HG03135 (cell line): ENCODE data around the gene EFL1.
"Not testable (repeated sequence)": the region's sequence is repeated elsewhere in the genome, so short reads cannot be mapped to it uniquely, and the experiment has no call there.

Experiments
- ATAC-seq: cut with Tn5 transposase; IDR thresholded peaks from one replicate; pipeline ENCODE4 v1.9.1; 2021; ENCODE audit warnings: mild to moderate bottlenecking, moderate library complexity; ENCODE audit not compliant: unreplicated experiment

The EFL1 gene

DNA sequence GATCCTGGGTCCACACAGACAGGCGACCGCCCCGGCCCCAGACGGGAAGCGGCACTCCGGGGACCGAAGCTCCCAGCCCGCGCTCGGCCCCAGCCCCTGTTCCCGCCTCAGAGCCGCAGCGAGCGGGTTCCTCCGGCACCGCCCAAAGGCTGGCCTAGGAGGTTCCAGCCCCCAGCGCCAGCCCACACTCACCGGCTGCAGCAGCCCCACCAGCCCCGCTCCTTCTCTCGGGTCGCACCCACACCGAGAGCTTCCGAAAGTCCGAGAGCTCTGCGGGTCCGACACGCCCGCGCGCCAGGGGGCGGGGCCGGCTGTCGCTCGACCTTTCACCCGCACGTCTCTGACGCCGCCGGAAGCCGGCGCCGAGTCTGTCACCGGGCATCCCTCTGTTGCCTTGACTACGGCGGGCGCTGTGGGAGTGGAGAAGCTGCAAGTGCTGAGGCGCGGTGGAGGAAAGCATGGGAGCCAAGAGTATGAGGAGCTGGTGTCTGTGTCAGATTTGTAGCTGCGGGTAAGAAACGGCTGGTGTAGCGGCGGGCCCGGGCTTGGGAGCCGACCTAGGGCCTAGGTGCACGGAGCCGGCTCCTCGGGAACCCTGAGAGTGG, at the start of gene EFL1, which contains the start of gene SAXO2:
Gene EFL1 (minus strand): TSS at position 313 of the 605 bp plus-strand sequence. CDS start 956 bp downstream, outside the sequence.
Gene SAXO2 (plus strand): TSS at position 397 of the 605 bp plus-strand sequence. CDS start 62 bp downstream, at position 459.
- ATAC-seq = peak; percentile 92

GRCh38 chr15:82311321-82311720, 48.8 kb upstream of the EFL1 start:
- not testable (repeated sequence) for ATAC-seq

DNA sequence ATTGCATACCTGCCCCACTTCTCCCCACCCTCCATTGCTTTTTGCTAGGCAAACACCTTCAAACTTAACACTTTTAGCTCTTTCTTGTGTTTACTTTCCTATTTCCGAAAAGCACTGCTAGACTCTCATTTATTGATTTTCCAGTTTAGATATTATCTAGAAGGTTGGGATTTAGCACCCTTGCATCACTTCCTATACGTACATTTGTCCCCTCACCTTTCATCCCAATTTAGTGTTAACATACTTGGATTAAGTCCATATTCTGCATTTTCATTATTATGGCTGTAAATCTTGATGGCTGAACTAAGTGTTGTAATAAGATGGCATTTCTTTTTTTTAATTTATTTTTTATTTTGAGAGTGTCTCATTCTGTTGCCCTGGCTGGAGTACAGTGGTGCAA, 47.3 kb upstream of the EFL1 start:
- ATAC-seq = no peak

GRCh38 chr15:82307714-82308081, 45.2 kb upstream of the EFL1 start:
- ATAC-seq = no peak

GRCh38 chr15:82306791-82307713, 44.5 kb upstream of the EFL1 start:
- no peak for ATAC-seq

GRCh38 chr15:82305621-82306048, 43.1 kb upstream of the EFL1 start:
- no peak for ATAC-seq

DNA sequence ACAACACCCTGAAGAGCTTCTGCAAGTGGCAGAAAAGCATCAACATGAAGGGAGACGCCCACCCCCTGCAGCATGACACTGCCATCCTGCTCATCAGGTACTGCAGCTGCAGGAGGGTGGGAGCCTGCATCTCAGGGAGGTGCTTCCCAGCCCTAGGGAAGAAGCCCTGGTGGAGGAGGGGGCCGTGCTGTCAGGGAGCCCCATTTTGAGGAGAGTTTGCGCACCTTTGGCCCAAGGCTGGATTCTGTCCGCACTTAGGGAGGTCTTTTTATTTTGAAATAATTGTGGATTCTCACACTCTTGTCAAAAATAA, 42.2 kb upstream of the EFL1 start:
- no peak for ATAC-seq

DNA sequence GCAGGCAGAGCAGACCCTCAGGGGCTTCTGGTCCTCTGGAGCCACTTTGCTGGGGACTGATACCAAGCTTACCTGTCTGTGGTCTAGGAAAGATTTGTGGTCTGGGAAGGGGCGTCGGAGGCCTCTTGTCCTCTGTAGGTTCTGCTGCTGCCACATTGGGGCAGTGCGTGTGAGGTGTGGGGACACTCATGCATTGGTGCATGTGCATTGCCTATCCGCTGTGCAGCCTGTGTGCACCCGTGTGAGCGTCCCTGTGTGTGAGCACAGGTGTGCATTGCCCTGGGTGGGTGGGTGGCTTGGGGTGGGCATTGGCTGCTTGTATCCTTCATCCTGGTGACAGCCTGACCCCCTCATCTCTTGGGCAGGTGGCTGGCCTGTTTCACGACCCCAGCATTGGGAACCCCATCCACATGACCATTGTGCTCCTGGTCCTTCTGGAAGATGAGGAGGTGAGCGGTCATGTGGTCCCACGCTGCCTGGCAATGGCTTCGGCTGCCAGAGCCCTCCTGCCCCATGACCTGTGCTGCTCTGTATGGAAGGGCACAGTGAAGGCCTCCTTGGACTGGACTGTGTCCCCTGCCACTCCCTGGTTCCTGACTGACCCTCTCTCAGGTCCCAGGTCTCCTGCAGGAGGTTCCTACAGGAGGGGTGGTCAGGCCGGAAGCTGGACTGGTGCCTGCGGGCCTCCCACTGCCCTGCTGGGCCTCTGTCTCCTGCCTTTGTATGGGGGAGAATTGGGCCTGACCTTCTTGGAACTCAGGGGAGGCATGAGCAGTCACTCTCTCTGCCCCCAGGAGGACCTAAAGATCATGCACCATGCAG, 41.6 kb upstream of the EFL1 start:
- ATAC-seq = no peak

DNA sequence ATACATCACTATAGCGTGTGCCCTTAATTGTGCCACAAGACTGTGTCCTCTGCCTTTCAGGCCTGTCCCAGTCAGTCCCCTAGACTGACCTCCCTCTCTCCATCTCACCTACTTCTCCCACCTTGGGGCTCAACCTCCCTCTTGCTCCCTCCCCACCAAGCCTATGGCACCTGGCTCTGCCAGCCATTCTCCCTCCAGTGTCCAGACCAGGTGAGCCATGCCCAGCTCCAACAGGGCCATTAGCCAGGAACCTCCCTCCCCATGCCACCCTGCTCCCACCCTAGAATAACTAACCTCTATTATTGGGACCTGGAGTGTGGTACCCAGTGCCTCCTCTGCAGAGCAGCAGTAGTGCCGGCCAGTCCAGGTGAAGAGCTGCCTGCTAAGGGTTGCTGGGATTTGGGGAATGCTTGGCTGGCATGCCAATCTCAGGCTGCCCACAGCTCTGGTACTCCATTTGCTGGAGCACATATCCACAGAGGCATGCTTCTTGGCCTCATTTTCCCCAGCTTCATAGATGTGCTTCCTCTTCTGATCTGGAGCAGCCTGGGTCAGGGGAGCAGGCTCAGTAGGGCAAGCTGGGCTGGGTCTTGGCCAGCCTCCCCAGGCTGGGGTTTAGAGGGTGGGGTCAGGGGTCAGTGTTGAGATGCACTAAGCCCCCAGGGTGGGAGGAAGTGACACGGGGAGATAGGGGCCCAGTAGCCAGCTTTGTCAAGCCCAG, 38.9 kb upstream of the EFL1 start:
- ATAC-seq = no peak

DNA sequence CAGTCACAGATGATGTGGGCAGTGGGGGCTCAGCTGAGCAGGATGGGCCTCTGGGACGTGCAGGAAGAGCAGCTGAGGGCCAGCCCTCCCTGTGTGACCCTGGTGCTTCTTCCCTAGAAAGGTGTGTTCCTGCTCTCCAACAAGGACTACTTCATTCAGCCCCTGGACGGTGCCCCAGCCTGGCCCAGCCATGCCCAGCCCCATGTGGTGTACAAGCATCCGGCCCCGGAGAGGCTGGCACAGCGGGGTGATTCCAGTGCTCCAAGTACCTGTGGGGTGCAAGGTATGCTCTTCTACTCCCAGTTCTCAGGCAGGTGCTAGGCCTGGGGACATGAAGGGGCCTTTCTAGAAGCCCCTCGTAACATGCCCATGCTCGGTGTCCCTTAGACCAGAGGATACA, 38.3 kb upstream of the EFL1 start:
- no peak for ATAC-seq

GRCh38 chr15:82300326-82300725, 37.8 kb upstream of the EFL1 start:
- not testable (repeated sequence) for ATAC-seq

GRCh38 chr15:82299511-82299914, 37.0 kb upstream of the EFL1 start:
- ATAC-seq = not testable (repeated sequence)

DNA sequence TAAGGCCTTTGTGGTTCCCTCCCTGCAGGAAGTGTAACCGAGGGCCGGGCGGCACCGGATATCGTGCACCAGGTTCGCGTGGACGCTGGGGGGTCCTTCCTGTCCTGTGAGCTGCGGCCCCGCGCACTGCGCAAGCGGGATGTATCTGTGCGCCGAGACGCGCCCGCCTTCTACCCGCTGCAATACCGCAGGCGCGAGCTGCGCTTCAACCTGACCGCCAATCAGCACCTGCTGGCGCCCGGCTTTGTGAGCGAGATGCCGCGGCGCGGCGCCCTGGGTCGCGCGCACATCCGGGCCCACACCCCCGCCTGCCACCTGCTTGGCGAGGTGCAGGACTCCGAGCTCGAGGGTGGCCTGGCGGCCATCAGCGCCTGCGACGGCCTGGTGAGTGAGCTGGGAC, 36.0 kb upstream of the EFL1 start:
- peak; percentile 59 for ATAC-seq

DNA sequence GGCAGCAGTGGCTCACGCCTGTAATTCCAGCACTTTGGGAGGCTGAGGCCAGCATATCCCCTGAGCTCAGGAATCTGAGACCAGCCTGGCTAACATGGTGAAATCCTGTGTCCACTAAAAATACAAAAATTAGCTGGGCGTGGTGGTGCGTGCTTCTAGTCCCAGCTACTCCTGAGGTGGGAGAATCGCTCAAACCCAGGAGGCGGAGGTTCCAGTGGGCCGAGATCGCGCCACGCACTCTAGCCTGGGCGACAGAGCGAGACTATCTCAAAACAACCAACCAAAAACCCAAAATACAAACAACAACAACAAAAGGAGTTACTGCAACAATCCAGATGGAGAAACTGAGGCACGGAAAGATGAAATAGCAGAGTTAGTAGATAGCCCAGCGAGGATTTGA, 35.5 kb upstream of the EFL1 start:
- ATAC-seq = no peak

GRCh38 chr15:82297546-82297945, 35.0 kb upstream of the EFL1 start:
- ATAC-seq = no peak

GRCh38 chr15:82294061-82294690, 31.6 kb upstream of the EFL1 start:
- no peak for ATAC-seq

- no peak for ATAC-seq
Observed at GRCh38 chr15:82292271-82292670, 29.7 kb upstream of the EFL1 start.

DNA sequence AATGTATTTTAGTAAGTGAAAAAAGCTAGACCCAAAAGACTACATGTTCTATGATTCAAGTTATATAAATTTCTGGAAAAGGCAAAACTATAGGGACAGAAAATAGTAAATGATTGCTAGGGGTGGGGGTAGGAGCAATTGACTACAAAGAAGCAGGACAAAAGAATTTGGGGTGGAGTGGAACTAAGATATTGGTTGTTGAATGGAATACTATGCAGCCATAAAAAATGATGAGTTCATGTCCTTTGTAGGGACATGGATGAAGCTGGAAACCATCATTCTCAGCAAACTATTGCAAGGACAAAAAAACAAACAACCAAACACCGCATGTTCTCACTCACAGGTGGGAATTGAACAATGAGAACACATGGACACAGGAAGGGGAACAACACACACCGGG, 25.7 kb upstream of the EFL1 start:
- not testable (repeated sequence) for ATAC-seq

DNA sequence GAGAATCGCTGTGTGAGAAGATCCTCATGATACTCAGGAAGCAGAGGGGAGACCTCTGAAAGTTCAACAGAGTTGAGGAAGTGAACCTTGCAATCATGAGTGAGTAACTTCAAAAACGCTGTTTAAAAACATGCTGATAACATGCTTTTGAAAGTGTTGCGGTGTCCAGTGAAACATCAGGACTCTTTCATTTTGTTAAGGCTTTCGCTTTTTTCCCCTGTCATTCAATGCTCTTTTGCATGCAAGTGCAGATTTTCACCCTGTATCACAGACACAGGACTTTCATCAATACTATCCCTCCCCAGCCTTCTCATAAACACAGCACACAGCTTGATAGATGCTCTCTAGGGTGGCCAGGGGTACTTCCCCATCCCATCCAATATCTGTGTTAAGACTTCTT, 23.9 kb upstream of the EFL1 start:
- peak; percentile 92 for ATAC-seq

- not testable (repeated sequence) for ATAC-seq
Observed at GRCh38 chr15:82284381-82284780, 21.8 kb upstream of the EFL1 start.
